Natural killer cell (primary cell): ENCODE data around the gene CTNS. TPM values are rescaled to one million over a fixed set of nuclear protein-coding genes. Genes with fewer than 3 reads are reported as not detected.
A peak's percentile ranks its signal among the peaks of the same experiment; 100 is the strongest.

Source experiments
- ATAC-seq, 3 donors: fragments of 150-1000 bp in 2 of 3; fragments of 200-7000 bp in 1 of 3; cut with Tn5 transposase; 1 replicate in 1 of 3; 2 replicates in 2 of 3; pipeline ENCODE4 v1.10.0; 2021; ENCODE audit warnings: mild to moderate bottlenecking in 2 of 3, moderate library complexity in 2 of 3
- DNase-seq, 2 donors: peaks; one replicate each; pipeline versions ENCODE4 v3.0.0 to v3.0.0-alpha.2; 2013 to 2021; ENCODE audit warnings: mixed read lengths in 1 of 2
- H3K27ac ChIP-seq: one replicate; pipeline ENCODE4 v1.5.1; 2013; ENCODE audit warnings: mild to moderate bottlenecking, low read length
- H3K27me3 ChIP-seq: one replicate; pipeline ENCODE4 v1.6.1; 2013; ENCODE audit warnings: low read length; ENCODE audit not compliant: control insufficient read depth, insufficient read depth
- H3K36me3 ChIP-seq: one replicate; pipeline ENCODE4 v1.6.1; 2013; ENCODE audit warnings: low read length; ENCODE audit not compliant: control insufficient read depth, insufficient read depth
- H3K4me1 ChIP-seq: one replicate; pipeline ENCODE4 v1.6.1; 2013; ENCODE audit warnings: low read length; ENCODE audit not compliant: control insufficient read depth, insufficient read depth
- H3K4me3 ChIP-seq: one replicate; pipeline ENCODE4 v1.5.1; 2013; ENCODE audit warnings: low read length
- H3K9me3 ChIP-seq: one replicate; pipeline ENCODE4 v1.6.1; 2013; ENCODE audit warnings: low read length; ENCODE audit not compliant: control insufficient read depth, insufficient read depth
- H3K27ac Mint-ChIP-seq, 2 donors: one replicate each; pipeline ENCODE4 v1.8.0; 2022; ENCODE audit warnings: mild to moderate bottlenecking in 2 of 2, mixed read lengths in 2 of 2, moderate library complexity in 1 of 2
- H3K27me3 Mint-ChIP-seq, 2 donors: one replicate each; pipeline ENCODE4 v1.8.0; 2022; ENCODE audit warnings: low read depth in 2 of 2, mixed read lengths in 2 of 2
- H3K36me3 Mint-ChIP-seq: one replicate; pipeline ENCODE4 v1.8.0; 2022; ENCODE audit warnings: mixed read lengths
- H3K4me1 Mint-ChIP-seq, 2 donors: one replicate each; pipeline ENCODE4 v1.8.0; 2022; ENCODE audit warnings: mixed read lengths in 2 of 2
- H3K4me3 Mint-ChIP-seq: one replicate; pipeline ENCODE4 v1.8.0; 2022; ENCODE audit warnings: mild to moderate bottlenecking, moderate library complexity, mixed read lengths
- H3K9me3 Mint-ChIP-seq, 2 donors: one replicate each; pipeline ENCODE4 v1.8.0; 2022; ENCODE audit warnings: mixed read lengths in 2 of 2
- CTCF ChIP-seq: fragments of 200-600 bp; IDR thresholded peaks from one replicate; pipeline ENCODE4 v1.8.0; 2022; ENCODE audit warnings: antibody characterized with exemption
- WGBS: methylation state at CpG from one replicate; pipeline ENCODE4 v1.1.7; 2013; ENCODE audit warnings: missing lambda C conversion rate; ENCODE audit not compliant: insufficient coverage; 5-methylcytosine and 5-hydroxymethylcytosine counted together
- intact Hi-C: fragments of 100-400 bp; cut with micrococcal nuclease; formaldehyde crosslinking; loops from one replicate; pipeline ENCODE4 v1.14.2; 2022
- total RNA-seq, 4 donors: library from RNA; stranded (reverse); fragments of 120-200 nt in 1 of 4; gene quantifications; one replicate each; pipeline versions ENCODE4 v1.2.3 to v1.2.4, GENCODE V29; 2013 to 2022

CTNS gene
- total RNA-seq, 3 donors from 2014 or later (not counting 1 experiment from before 2014, with no cell fraction given): 7.6 to 24.2 (median 9.6) TPM

- Mint-ChIP-seq H3K4me1 (peaks cover 15 to 29% of the 10 kb centered on the region in 2 donors), H3K4me3 (peak overlapping the region; percentile 86), H3K27ac (peak overlapping the region; percentile 95 to 97), H3K27me3 (no peaks in the 10 kb centered on the region), H3K36me3 (no peaks in the 10 kb centered on the region), H3K9me3 (no peaks in the 10 kb centered on the region)
- intact Hi-C loops: loop anchor here (1.0 to 10.0 kb wide), 2 partner anchors 31 to 592 kb away; partner anchors contain the start of genes EMC6 and TAX1BP3
- peak overlapping the region; percentile 100 for H3K27ac ChIP-seq
- no peaks in the 10 kb centered on the region for H3K27me3 ChIP-seq
- no peak for TF ChIP-seq CTCF
- peaks cover 19% of the 10 kb centered on the region for H3K4me1 ChIP-seq
- 3% methylated on average over 31 of the region's 31 CpGs for WGBS
- no peaks in the 10 kb centered on the region for H3K36me3 ChIP-seq
- H3K4me3 ChIP-seq: peak overlapping the region; percentile 100
- no peaks in the 10 kb centered on the region for H3K9me3 ChIP-seq
- DNase-seq (peak in 1 of 2 donors; percentile 49), ATAC-seq (no peak)
Observed at GRCh38 chr17:3636908-3637373, 381 bp downstream of the CTNS start.

- H3K27ac Mint-ChIP-seq: no peak overlapping the region
- Histone ChIP-seq H3K4me1 (peaks cover 15% of the 10 kb centered on the region), H3K27me3 (no peaks in the 10 kb centered on the region), H3K36me3 (peaks cover 2% of the 10 kb centered on the region), H3K4me3 (no peak overlapping the region), H3K9me3 (no peaks in the 10 kb centered on the region), H3K27ac (no peak overlapping the region)
- intact Hi-C loops: loop anchor here (10.0 kb wide), 1 partner anchor 595 kb away; no protein-coding TSS in a partner anchor
- ATAC-seq (no peak), DNase-seq (no peak)
- H3K36me3 Mint-ChIP-seq: no peaks in the 10 kb centered on the region
- H3K9me3 Mint-ChIP-seq: no peaks in the 10 kb centered on the region
- peaks cover 9 to 16% of the 10 kb centered on the region in 2 donors for H3K4me1 Mint-ChIP-seq
- H3K27me3 Mint-ChIP-seq: no peaks in the 10 kb centered on the region
- no peak for TF ChIP-seq CTCF
- H3K4me3 Mint-ChIP-seq: peak overlapping the region; percentile 47
- 30% methylated on average over 7 of the region's 7 CpGs for WGBS
Observed at GRCh38 chr17:3639981-3640596, 3.5 kb downstream of the CTNS start.

GRCh38 chr17:3641014-3641413 is 4.5 kb downstream of the CTNS start:
- Histone ChIP-seq H3K4me1 (peaks cover 9% of the 10 kb centered on the region), H3K36me3 (peaks cover 2% of the 10 kb centered on the region), H3K9me3 (no peaks in the 10 kb centered on the region), H3K4me3 (no peak overlapping the region), H3K27ac (no peak overlapping the region), H3K27me3 (no peaks in the 10 kb centered on the region)
- TF ChIP-seq CTCF: no peak
- no peak for ATAC-seq
- intact Hi-C loops: no loop called here
- no peak for DNase-seq
- no peak overlapping the region for H3K4me3 Mint-ChIP-seq
- H3K36me3 Mint-ChIP-seq: no peaks in the 10 kb centered on the region
- no peaks in the 10 kb centered on the region for H3K27me3 Mint-ChIP-seq
- WGBS: 90% methylated on average over 3 of the region's 3 CpGs
- H3K4me1 Mint-ChIP-seq: peaks cover 9 to 10% of the 10 kb centered on the region in 2 donors
- H3K9me3 Mint-ChIP-seq: no peaks in the 10 kb centered on the region
- no peak overlapping the region for H3K27ac Mint-ChIP-seq
